IMR-90 (cell line): ENCODE data around the gene LLPH. TPM values are rescaled to one million over a fixed set of nuclear protein-coding genes. Genes with fewer than 3 reads are reported as not detected.

Experiments
- ATAC-seq: fragments of 200-7000 bp; cut with Tn5 transposase; 2 replicates; pipeline ENCODE4 v1.9.1; 2020; ENCODE audit warnings: low read depth, mild to moderate bottlenecking, moderate library complexity
- BruUV-seq: library from RNA; stranded (reverse); fragments of 400-500 nt; replicated peaks from 2 replicates; lab custom pipeline; 2021; lab: Mats Ljungman, UMichigan
- CTCF ChIA-PET: fragments of 300-600 bp; formaldehyde crosslinking; extraction: SDS; loops from one replicate; lab custom pipeline; 2021; ENCODE audit warnings: antibody characterized with exemption; lab: Yijun Ruan, JAX
- POLR2A ChIA-PET: fragments of 300-600 bp; sonication (Branson Sonifier 250); formaldehyde crosslinking; loops from one replicate; lab custom pipeline; 2022; ENCODE audit warnings: antibody characterized with exemption; ENCODE audit not compliant: unreplicated experiment; lab: Charles Lee
- DNase-seq: peaks from one replicate; pipeline ENCODE4 v3.0.0; 2013
- H2AFZ ChIP-seq: replicated peaks from 2 replicates; pipeline ENCODE3; 2013; ENCODE audit warnings: low read length, mild to moderate bottlenecking; ENCODE audit not compliant: poor library complexity
- H2AK5ac ChIP-seq: 2 replicates; pipeline ENCODE4 v1.6.1; 2013; ENCODE audit warnings: low read depth, low read length, inconsistent platforms
- H2AK9ac ChIP-seq: replicated peaks from 2 replicates; pipeline ENCODE3; 2013; ENCODE audit warnings: mild to moderate bottlenecking, low read depth, low read length, moderate library complexity; ENCODE audit not compliant: poor library complexity
- H2BK120ac ChIP-seq: 2 replicates; pipeline ENCODE4 v1.6.1; 2013; ENCODE audit warnings: low read depth, low read length, inconsistent platforms
- H2BK15ac ChIP-seq: 3 replicates; pipeline ENCODE4 v1.6.1; 2013; ENCODE audit warnings: low read depth, low read length, inconsistent platforms
- H2BK20ac ChIP-seq: 2 replicates; pipeline ENCODE4 v1.6.1; 2013; ENCODE audit warnings: low read depth, mild to moderate bottlenecking, inconsistent platforms, low read length, moderate library complexity
- H2BK5ac ChIP-seq: 2 replicates; pipeline ENCODE4 v1.6.1; 2013; ENCODE audit warnings: mild to moderate bottlenecking, low read depth, low read length, inconsistent platforms; ENCODE audit not compliant: poor library complexity, severe bottlenecking
- H3K14ac ChIP-seq: replicated peaks from 2 replicates; pipeline ENCODE4 v1.6.1; 2013; ENCODE audit warnings: low read depth, low read length, inconsistent platforms
- H3K18ac ChIP-seq: 2 replicates; pipeline ENCODE4 v1.6.1; 2013; ENCODE audit warnings: low read depth, low read length, control low read depth
- H3K23ac ChIP-seq: 2 replicates; pipeline ENCODE4 v1.6.1; 2013; ENCODE audit warnings: low read depth, low read length, inconsistent platforms
- H3K27ac ChIP-seq: 2 replicates; pipeline ENCODE4 v1.5.1; 2013; ENCODE audit warnings: mild to moderate bottlenecking, control low read depth, low read length; ENCODE audit not compliant: insufficient read depth
- H3K27me3 ChIP-seq: 2 replicates; pipeline ENCODE4 v1.6.1; 2013; ENCODE audit warnings: low read length; ENCODE audit not compliant: control insufficient read depth, insufficient read depth
- H3K36me3 ChIP-seq: 2 replicates; pipeline ENCODE4 v1.6.1; 2013; ENCODE audit warnings: low read length, mixed read lengths; ENCODE audit not compliant: control insufficient read depth, insufficient read depth
- H3K4ac ChIP-seq: 2 replicates; pipeline ENCODE4 v1.6.1; 2013; ENCODE audit warnings: low read depth, low read length, inconsistent platforms
- H3K4me1 ChIP-seq: 2 replicates; pipeline ENCODE4 v1.6.1; 2013; ENCODE audit warnings: low read length, mixed read lengths; ENCODE audit not compliant: control insufficient read depth, insufficient read depth
- H3K4me2 ChIP-seq: 2 replicates; pipeline ENCODE4 v1.6.1; 2013; ENCODE audit warnings: low read depth, mild to moderate bottlenecking, control low read depth, low read length, moderate library complexity
- H3K4me3 ChIP-seq: 2 replicates; pipeline ENCODE4 v1.5.1; 2013; ENCODE audit warnings: low read depth, mild to moderate bottlenecking, control low read depth, low read length, moderate library complexity; ENCODE audit not compliant: insufficient read depth
- H3K56ac ChIP-seq: 2 replicates; pipeline ENCODE4 v1.6.1; 2013; ENCODE audit warnings: low read length, inconsistent platforms; ENCODE audit not compliant: insufficient read depth; ENCODE audit errors: extremely low read depth
- H3K79me1 ChIP-seq, 2 experiments: 2 replicates each; pipeline ENCODE4 v1.6.1; 2013; ENCODE audit warnings: low read length in 2 of 2, inconsistent platforms in 1 of 2, low read depth in 1 of 2
- H3K9ac ChIP-seq: 2 replicates; pipeline ENCODE4 v1.6.1; 2013; ENCODE audit warnings: low read depth, low read length, control low read depth
- H3K9me1 ChIP-seq: 2 replicates; pipeline ENCODE4 v1.6.1; 2013; ENCODE audit warnings: low read length, inconsistent platforms; ENCODE audit not compliant: insufficient read depth
- H3K9me3 ChIP-seq: 2 replicates; pipeline ENCODE4 v1.6.1; 2013; ENCODE audit warnings: low read length; ENCODE audit not compliant: control insufficient read depth, insufficient read depth
- H4K20me1 ChIP-seq: 2 replicates; pipeline ENCODE4 v1.6.1; 2013; ENCODE audit warnings: low read length, inconsistent platforms; ENCODE audit not compliant: insufficient read depth
- H4K5ac ChIP-seq: 2 replicates; pipeline ENCODE4 v1.6.1; 2013; ENCODE audit warnings: mild to moderate bottlenecking, low read depth, low read length, control low read depth
- H4K8ac ChIP-seq, 2 experiments: 2 replicates each; pipeline ENCODE4 v1.6.1; 2013; ENCODE audit warnings: low read depth in 2 of 2, low read length in 2 of 2, control low read depth in 1 of 2, inconsistent platforms in 1 of 2
- H4K91ac ChIP-seq: 2 replicates; pipeline ENCODE4 v1.6.1; 2013; ENCODE audit warnings: low read depth, low read length, inconsistent platforms; ENCODE audit not compliant: insufficient read depth
- CHD1 ChIP-seq: IDR thresholded peaks from 2 replicates; pipeline ENCODE4 v1.6.1; 2012; ENCODE audit warnings: low read depth, low read length, improper control_type of control experiment
- FOS ChIP-seq: fragments of 150-350 bp; IDR thresholded peaks from 2 replicates; pipeline ENCODE4 v1.6.1; 2016; ENCODE audit warnings: low read depth, low read length
- MAFK ChIP-seq: IDR thresholded peaks from 2 replicates; pipeline ENCODE4 v1.6.1; 2012; ENCODE audit warnings: low read depth, low read length, improper control_type of control experiment
- MAZ ChIP-seq: IDR thresholded peaks from 2 replicates; pipeline ENCODE4 v1.6.1; 2012; ENCODE audit warnings: low read depth, mild to moderate bottlenecking, low read length, improper control_type of control experiment, moderate library complexity, borderline replicate concordance
- NFE2L2 ChIP-seq: fragments of 150-350 bp; IDR thresholded peaks from 2 replicates; pipeline ENCODE4 v1.6.1; 2016; ENCODE audit warnings: low read depth, mild to moderate bottlenecking, low read length
- RFX5 ChIP-seq: IDR thresholded peaks from 2 replicates; pipeline ENCODE4 v1.8.0; 2012; ENCODE audit warnings: low read depth, mild to moderate bottlenecking, low read length, moderate library complexity
- WGBS, 2 experiments: methylation state at CpG; one replicate each; pipeline versions ENCODE4 v1.1.5 to v1.1.7; 2013; ENCODE audit warnings: missing lambda C conversion rate in 2 of 2; ENCODE audit not compliant: insufficient read length in 1 of 2; ENCODE audit errors: extremely low coverage in 2 of 2; 5-methylcytosine and 5-hydroxymethylcytosine counted together
- dilution Hi-C: fragments of 300-500 bp; cut with HindIII; formaldehyde crosslinking; loops from one replicate; pipeline ENCODE4 v1.14.3; 2018; ENCODE audit warnings: low sequenced_read_pairs; ENCODE audit not compliant: unreplicated experiment
- in situ Hi-C: fragments of 300-500 bp; cut with MboI; formaldehyde crosslinking; loops from 3 replicates; pipeline ENCODE4 v1.14.3; 2019; ENCODE audit warnings: low sequenced_read_pairs, inconsistent platforms, mixed read lengths
- intact Hi-C: fragments of 100-400 bp; cut with micrococcal nuclease; formaldehyde crosslinking; loops from 2 replicates; pipeline ENCODE4 v1.10.0; 2022
- polyA plus RNA-seq, 3 experiments: library from polyadenylated mRNA; depleted of rRNA; stranded (reverse); fragments of >200 nt; gene quantifications; 2 replicates each; pipeline ENCODE4 v1.2.3, GENCODE V29; 2012; ENCODE audit warnings: low replicate concordance in 1 of 3
- total RNA-seq: library from RNA; depleted of rRNA; stranded (reverse); fragments of >200 nt; gene quantifications from 2 replicates; pipeline ENCODE4 v1.2.3, GENCODE V29; 2012

The LLPH gene
- total and polyA plus RNA-seq, 2 of the 4 experiments (the other 2 are of a cell fraction), result 2.7 to 17.0 TPM

DNA sequence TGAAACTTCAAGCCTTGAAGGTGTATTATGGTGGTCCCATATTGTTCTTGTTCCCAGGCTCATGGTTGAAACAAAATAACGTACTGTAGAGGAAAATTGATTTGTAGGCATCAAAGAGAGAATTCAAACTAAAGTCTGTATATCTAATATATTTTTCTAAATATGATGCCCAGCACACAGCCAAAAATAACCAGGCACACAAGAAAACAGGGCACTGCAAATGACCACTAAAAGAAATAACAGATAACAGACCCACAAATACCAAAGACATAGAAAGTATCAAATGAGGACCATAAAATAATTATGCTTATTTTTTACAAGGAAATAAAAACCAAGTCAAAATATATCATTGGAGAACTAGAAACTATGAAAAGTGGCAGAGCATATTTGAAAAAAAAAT, 46.8 kb downstream of the LLPH start:
- no peak overlapping the region for H3K4ac ChIP-seq
- H3K9me3 ChIP-seq, result peaks cover 2% of the 10 kb centered on the region; the same call in 1 of the 2 replicates
- no peaks in the 10 kb centered on the region for H4K20me1 ChIP-seq
- H3K27me3 ChIP-seq, result no peaks in the 10 kb centered on the region; the same call in 1 of the 2 replicates
- H3K23ac ChIP-seq, result no peak overlapping the region
- no peaks in the 10 kb centered on the region for H3K9me1 ChIP-seq
- intact Hi-C loops (loop anchor here (2.0 to 10.0 kb wide), 2 partner anchors 61 to 409 kb away; no protein-coding TSS in a partner anchor), in situ Hi-C loops (loop anchor here (10.0 kb wide), 1 partner anchor 779 kb away; no protein-coding TSS in a partner anchor), dilution Hi-C loops (no loop called here)
- ATAC-seq (no peak), DNase-seq (no peak)
- ChIA-PET POLR2A (no interaction called here), CTCF (interaction anchor here (0.6 kb wide), 2 partner anchors 17 to 954 kb away, joined by 4 to 5 read pairs; no protein-coding TSS in a partner anchor)
- no peak overlapping the region for H4K5ac ChIP-seq
- H3K4me3 ChIP-seq, result no peak overlapping the region
- H2AK5ac ChIP-seq, result no peak overlapping the region
- H3K27ac ChIP-seq, result no peak overlapping the region
- H2BK20ac ChIP-seq, result no peak overlapping the region
- no peaks in the 10 kb centered on the region for H3K79me1 ChIP-seq
- H4K8ac ChIP-seq, result no peak overlapping the region
- H2BK120ac ChIP-seq, result no peak overlapping the region
- H3K4me1 ChIP-seq, result peaks cover 4% of the 10 kb centered on the region; the same call in 1 of the 2 replicates
- H4K91ac ChIP-seq, result no peak overlapping the region
- TF ChIP-seq FOS (no peak), CHD1 (no peak), MAFK (no peak), RFX5 (no peak), MAZ (no peak), NFE2L2 (no peak)
- WGBS, 2 experiments, result no CpG with 5 or more reads among the region's 1 CpG
- no peaks in the 10 kb centered on the region for H3K36me3 ChIP-seq
- H3K56ac ChIP-seq, result no peak overlapping the region
- no TSS peak for BruUV-seq
- no peak overlapping the region for H3K14ac ChIP-seq
- H2AK9ac ChIP-seq, result no peak overlapping the region
- H2AFZ ChIP-seq, result no peak overlapping the region
- no peak overlapping the region for H2BK15ac ChIP-seq
- H3K18ac ChIP-seq, result no peak overlapping the region
- H3K4me2 ChIP-seq, result no peak overlapping the region
- H3K9ac ChIP-seq, result no peak overlapping the region
- no peak overlapping the region for H2BK5ac ChIP-seq
